LoVo (cell line): Measurements from ENCODE around the gene MANEA.
A peak's percentile ranks its signal among the peaks of the same experiment; 100 is the strongest.

ENCODE experiments used
- DNase-seq: peaks from one replicate; pipeline ENCODE4 v3.0.0-alpha.2; 2016; ENCODE audit warnings: low spot score

The MANEA gene

GRCh38 chr6:95587989-95588388 is 10.7 kb downstream of the MANEA start:
- no peak for DNase-seq

GRCh38 chr6:95589067-95589466 is 11.7 kb downstream of the MANEA start:
- no peak for DNase-seq

- no peak for DNase-seq
These were observed 12.7 kb downstream of the MANEA start for GRCh38 chr6:95589826-95590570.

DNA sequence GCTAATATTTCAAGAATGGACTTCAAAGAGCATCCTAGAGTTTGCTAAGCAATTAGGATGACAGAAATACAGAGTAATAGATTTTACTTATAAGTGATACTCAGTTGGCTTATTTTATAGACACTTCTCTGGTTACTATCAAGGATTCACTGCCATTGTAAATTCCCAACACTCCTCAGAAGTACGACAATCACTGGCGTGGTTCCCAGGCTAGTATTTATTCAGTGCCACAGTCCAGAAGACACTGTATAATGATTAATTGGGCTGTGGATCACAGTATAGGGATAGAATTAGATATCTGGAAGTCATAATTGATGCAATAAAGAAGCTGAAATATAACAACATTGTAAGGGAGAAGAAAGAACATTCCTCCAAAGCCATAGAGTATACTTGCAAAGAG is 15.7 kb downstream of the MANEA start:
- peak; percentile 45 for DNase-seq

- peak; percentile 22 for DNase-seq
These were observed 18.7 kb downstream of the MANEA start for GRCh38 chr6:95596021-95596420.

- DNase-seq, result no peak
These were observed 22.4 kb downstream of the MANEA start for GRCh38 chr6:95599706-95600105.

- DNase-seq, result no peak
These were observed 23.8 kb downstream of the MANEA start for GRCh38 chr6:95601133-95601532.

- no peak for DNase-seq
These were observed 36.8 kb downstream of the MANEA start for GRCh38 chr6:95614094-95614493.

- no peak for DNase-seq
These were observed 52.2 kb downstream of the MANEA start for GRCh38 chr6:95629551-95629950.

GRCh38 chr6:95636552-95637431 is 59.5 kb downstream of the MANEA start:
- DNase-seq, result no peak

DNA sequence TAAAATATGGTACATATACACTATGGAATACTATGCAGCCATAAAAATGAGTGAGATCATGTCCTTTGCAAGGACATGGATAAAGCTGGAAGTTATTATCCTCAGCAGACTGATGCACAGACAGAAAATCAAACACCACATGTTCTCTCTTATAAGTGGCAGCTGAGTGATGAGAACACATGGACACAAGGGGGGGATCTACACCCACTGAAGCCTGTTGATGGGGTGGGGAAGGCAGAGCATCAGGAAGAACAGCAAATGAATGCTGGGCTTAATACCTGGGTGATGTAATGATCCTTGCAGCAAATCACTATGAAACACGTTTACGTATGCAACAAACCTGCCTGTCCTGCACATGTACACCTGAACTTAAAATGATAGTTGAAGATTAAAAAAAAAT is 71.3 kb downstream of the MANEA start:
- DNase-seq, result no peak

DNA sequence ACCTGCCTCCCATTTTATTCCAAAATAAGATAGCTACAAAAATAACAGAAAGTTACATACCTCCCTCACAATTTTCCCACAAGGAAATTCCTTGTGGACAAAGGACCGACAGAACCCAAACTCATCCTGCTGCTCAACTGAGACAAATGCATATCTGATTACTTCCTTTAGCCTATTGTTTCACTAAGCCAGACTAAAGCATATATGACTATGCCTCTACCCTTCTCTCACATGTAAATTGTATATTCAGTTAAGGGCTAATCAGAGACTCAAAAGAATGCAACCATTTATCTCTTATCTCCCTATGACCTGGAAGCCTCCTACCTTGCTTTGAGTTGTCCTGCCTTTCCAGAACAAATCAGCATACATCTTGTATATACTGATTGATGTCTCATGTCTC is 72.1 kb downstream of the MANEA start:
- no peak for DNase-seq

- DNase-seq, result no peak
These were observed 76.8 kb downstream of the MANEA start for GRCh38 chr6:95654176-95654575.

DNA sequence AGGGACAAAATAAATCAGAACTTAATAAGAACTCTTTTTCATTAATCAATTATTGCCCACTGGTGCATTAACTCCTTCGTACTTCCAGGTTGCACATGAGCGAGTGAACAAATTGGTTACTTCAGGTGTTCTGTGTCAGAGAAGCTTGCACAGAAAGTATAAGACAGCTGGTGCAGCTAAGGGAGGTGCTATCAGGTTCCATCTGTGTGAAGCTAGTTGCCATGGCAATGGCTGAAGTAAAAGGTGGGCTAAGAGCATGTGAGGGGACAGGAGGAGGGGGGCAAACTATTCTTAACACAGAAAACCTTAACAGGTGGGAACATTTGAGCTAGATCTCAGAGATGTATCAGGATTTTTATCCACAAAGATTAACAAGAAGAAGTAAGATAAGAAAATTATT is 81.6 kb downstream of the MANEA start:
- no peak for DNase-seq
